ENCODE measurements around the gene RFPL2. TPM values are rescaled to one million over a fixed set of nuclear protein-coding genes. Genes with fewer than 3 reads are reported as not detected.

RFPL2 gene
- total RNA-seq, 1 experiment from 2014 or later, result not detected

GRCh38 chr22:32185821-32186220, 19.1 kb downstream of the RFPL2 start:
- ChIA-PET CTCF (no interaction called here), POLR2A (ENCODE audit: low non-redundant PET) (no interaction called here)
- Histone ChIP-seq H3K9me3 (ENCODE audit: low read depth, low read length, poor library complexity, severe bottlenecking) (no peaks in the 10 kb centered on the region), H3K27me3 (replicated peaks; ENCODE audit: insufficient read depth, low read depth, low read length, poor library complexity) (peaks cover 19% of the 10 kb centered on the region), H3K4me1 (ENCODE audit: insufficient read depth, low read length, poor library complexity, severe bottlenecking) (no peaks in the 10 kb centered on the region), H3K4me3 (ENCODE audit: low read depth, low read length, poor library complexity, severe bottlenecking) (no peak overlapping the region), H3K36me3 (ENCODE audit: insufficient read depth, low read length, poor library complexity, severe bottlenecking) (no peaks in the 10 kb centered on the region), H3K27ac (ENCODE audit: low read depth, low read length, poor library complexity, severe bottlenecking) (no peak overlapping the region)
- no TSS peak for BruUV-seq (replicated peaks)
- TF ChIP-seq EZH2 (IDR thresholded peaks at IDR 0.05; ENCODE audit: borderline replicate concordance, low read depth, low read length, poor library complexity, severe bottlenecking) (no peak), CTCF (conservative IDR thresholded peaks at IDR 0.05; ENCODE audit: low read depth, low read length) (no peak)
- intact Hi-C loops (cut with micrococcal nuclease; ENCODE audit: unreplicated experiment), result no loop called here
- no peak for DNase-seq (ENCODE audit: low spot score)

GRCh38 chr22:32183625-32184024, 21.2 kb downstream of the RFPL2 start:
- Histone ChIP-seq H3K27ac (ENCODE audit: low read depth, low read length, poor library complexity, severe bottlenecking) (no peak overlapping the region), H3K4me1 (ENCODE audit: insufficient read depth, low read length, poor library complexity, severe bottlenecking) (no peaks in the 10 kb centered on the region), H3K4me3 (ENCODE audit: low read depth, low read length, poor library complexity, severe bottlenecking) (no peak overlapping the region), H3K27me3 (replicated peaks; ENCODE audit: insufficient read depth, low read depth, low read length, poor library complexity) (peaks cover 26% of the 10 kb centered on the region), H3K36me3 (ENCODE audit: insufficient read depth, low read length, poor library complexity, severe bottlenecking) (no peaks in the 10 kb centered on the region), H3K9me3 (ENCODE audit: low read depth, low read length, poor library complexity, severe bottlenecking) (no peaks in the 10 kb centered on the region)
- ChIA-PET POLR2A (ENCODE audit: low non-redundant PET) (no interaction called here), CTCF (no interaction called here)
- no TSS peak for BruUV-seq (replicated peaks)
- DNase-seq (ENCODE audit: low spot score), result no peak
- intact Hi-C loops (cut with micrococcal nuclease; ENCODE audit: unreplicated experiment), result no loop called here
- TF ChIP-seq EZH2 (IDR thresholded peaks at IDR 0.05; ENCODE audit: borderline replicate concordance, low read depth, low read length, poor library complexity, severe bottlenecking) (no peak), CTCF (conservative IDR thresholded peaks at IDR 0.05; ENCODE audit: low read depth, low read length) (no peak)

- H3K4me1 ChIP-seq (ENCODE audit: insufficient read depth, low read length, poor library complexity, severe bottlenecking), result no peaks in the 10 kb centered on the region
- no TSS peak for BruUV-seq (replicated peaks)
- no peak for DNase-seq (ENCODE audit: low spot score)
- POLR2A ChIA-PET (ENCODE audit: low non-redundant PET), result no interaction called here
- no peak for TF ChIP-seq EZH2 (IDR thresholded peaks at IDR 0.05; ENCODE audit: borderline replicate concordance, low read depth, low read length, poor library complexity, severe bottlenecking)
- TF ChIP-seq CTCF (conservative IDR thresholded peaks at IDR 0.05; ENCODE audit: low read depth, low read length), result no peak
- intact Hi-C loops (cut with micrococcal nuclease; ENCODE audit: unreplicated experiment), result no loop called here
- no peaks in the 10 kb centered on the region for H3K36me3 ChIP-seq (ENCODE audit: insufficient read depth, low read length, poor library complexity, severe bottlenecking)
- no peak overlapping the region for H3K4me3 ChIP-seq (ENCODE audit: low read depth, low read length, poor library complexity, severe bottlenecking)
- no peaks in the 10 kb centered on the region for H3K9me3 ChIP-seq (ENCODE audit: low read depth, low read length, poor library complexity, severe bottlenecking)
- no peak overlapping the region for H3K27ac ChIP-seq (ENCODE audit: low read depth, low read length, poor library complexity, severe bottlenecking)
- peaks cover 49% of the 10 kb centered on the region for H3K27me3 ChIP-seq (replicated peaks; ENCODE audit: insufficient read depth, low read depth, low read length, poor library complexity)
- CTCF ChIA-PET, result no interaction called here
These were observed 23.8 kb downstream of the RFPL2 start for GRCh38 chr22:32181043-32181442.
